Astrocyte (in vitro differentiated cells and primary cell): ENCODE results near the gene ZFP3. TPM values are rescaled to one million over a fixed set of nuclear protein-coding genes. Genes with fewer than 3 reads are reported as not detected.
"Not testable (repeated sequence)": the region's sequence is repeated elsewhere in the genome, so short reads cannot be mapped to it uniquely, and the experiment has no call there.

ENCODE experiments used
- DNase-seq: peaks from one replicate; pipeline ENCODE4 v3.0.0-alpha.2; 2010; ENCODE audit warnings: low read depth
- FAIRE-seq: peaks from 2 replicates; lab custom pipeline; 2011; peaks lifted over from hg19 to GRCh38; lab: Jason Lieb, UNC
- H2AFZ ChIP-seq: 2 replicates; pipeline ENCODE4 v1.6.0; 2012; ENCODE audit warnings: low read depth, low read length, inconsistent platforms
- H3K27ac ChIP-seq: 2 replicates; pipeline ENCODE4 v1.5.1; 2011; ENCODE audit warnings: low read depth, low read length, inconsistent platforms
- H3K27me3 ChIP-seq: 2 replicates; pipeline ENCODE4 v1.6.0; 2011; ENCODE audit warnings: low read length, inconsistent platforms; ENCODE audit not compliant: insufficient read depth
- H3K36me3 ChIP-seq: 2 replicates; pipeline ENCODE4 v1.5.1; 2011; ENCODE audit warnings: low read length, inconsistent platforms; ENCODE audit not compliant: insufficient read depth
- H3K4me1 ChIP-seq: 2 replicates; pipeline ENCODE4 v1.5.1; 2011; ENCODE audit warnings: low read length, inconsistent platforms; ENCODE audit not compliant: insufficient read depth
- H3K4me2 ChIP-seq: 2 replicates; pipeline ENCODE4 v1.6.0; 2012; ENCODE audit warnings: low read length, inconsistent platforms
- H3K4me3 ChIP-seq: 2 replicates; pipeline ENCODE4 v1.5.1; 2011; ENCODE audit warnings: low read depth, mild to moderate bottlenecking, low read length, inconsistent platforms; ENCODE audit not compliant: insufficient read depth
- H3K79me2 ChIP-seq: 2 replicates; pipeline ENCODE4 v1.6.0; 2012; ENCODE audit warnings: mild to moderate bottlenecking, low read length, inconsistent platforms; ENCODE audit not compliant: insufficient read depth
- H3K9ac ChIP-seq: 2 replicates; pipeline ENCODE4 v1.6.0; 2012; ENCODE audit warnings: mild to moderate bottlenecking, low read length, inconsistent platforms
- H3K9me3 ChIP-seq: 2 replicates; pipeline ENCODE4 v1.5.1; 2012; ENCODE audit warnings: low read depth, mild to moderate bottlenecking, low read length, inconsistent platforms; ENCODE audit not compliant: insufficient read depth
- H4K20me1 ChIP-seq: 2 replicates; pipeline ENCODE4 v1.6.0; 2012; ENCODE audit warnings: low read length, inconsistent platforms; ENCODE audit not compliant: insufficient read depth
- H3K27ac Mint-ChIP-seq: one replicate; pipeline ENCODE4 v1.8.0; 2021; ENCODE audit warnings: mild to moderate bottlenecking, mixed read lengths; ENCODE audit not compliant: unreplicated experiment
- H3K27me3 Mint-ChIP-seq: one replicate; pipeline ENCODE4 v1.8.0; 2021; ENCODE audit warnings: low read depth, mixed read lengths; ENCODE audit not compliant: unreplicated experiment
- H3K36me3 Mint-ChIP-seq: one replicate; pipeline ENCODE4 v1.8.0; 2021; ENCODE audit warnings: low read depth, mixed read lengths; ENCODE audit not compliant: unreplicated experiment
- H3K4me1 Mint-ChIP-seq: one replicate; pipeline ENCODE4 v1.8.0; 2021; ENCODE audit warnings: low read depth, mixed read lengths; ENCODE audit not compliant: unreplicated experiment
- H3K4me3 Mint-ChIP-seq: one replicate; pipeline ENCODE4 v1.8.0; 2021; ENCODE audit warnings: mild to moderate bottlenecking, moderate library complexity, mixed read lengths; ENCODE audit not compliant: unreplicated experiment
- H3K9me3 Mint-ChIP-seq: one replicate; pipeline ENCODE4 v1.8.0; 2021; ENCODE audit warnings: mild to moderate bottlenecking, mixed read lengths; ENCODE audit not compliant: unreplicated experiment
- CTCF ChIP-seq: IDR thresholded peaks from 2 replicates; pipeline ENCODE4 v1.5.1; 2011; ENCODE audit warnings: low read depth, mild to moderate bottlenecking, inconsistent platforms, low read length, moderate library complexity; ENCODE audit not compliant: insufficient read depth
- EZH2 ChIP-seq: IDR thresholded peaks from 2 replicates; pipeline ENCODE4 v1.6.1; 2012; ENCODE audit warnings: mild to moderate bottlenecking, low read length, inconsistent platforms; ENCODE audit not compliant: insufficient read depth
- total RNA-seq: library from RNA; stranded (reverse); gene quantifications from 2 replicates; pipeline ENCODE4 v1.2.1, GENCODE V29; 2021

ZFP3 gene
- total RNA-seq, 1 donor from 2014 or later, result not detected

DNA sequence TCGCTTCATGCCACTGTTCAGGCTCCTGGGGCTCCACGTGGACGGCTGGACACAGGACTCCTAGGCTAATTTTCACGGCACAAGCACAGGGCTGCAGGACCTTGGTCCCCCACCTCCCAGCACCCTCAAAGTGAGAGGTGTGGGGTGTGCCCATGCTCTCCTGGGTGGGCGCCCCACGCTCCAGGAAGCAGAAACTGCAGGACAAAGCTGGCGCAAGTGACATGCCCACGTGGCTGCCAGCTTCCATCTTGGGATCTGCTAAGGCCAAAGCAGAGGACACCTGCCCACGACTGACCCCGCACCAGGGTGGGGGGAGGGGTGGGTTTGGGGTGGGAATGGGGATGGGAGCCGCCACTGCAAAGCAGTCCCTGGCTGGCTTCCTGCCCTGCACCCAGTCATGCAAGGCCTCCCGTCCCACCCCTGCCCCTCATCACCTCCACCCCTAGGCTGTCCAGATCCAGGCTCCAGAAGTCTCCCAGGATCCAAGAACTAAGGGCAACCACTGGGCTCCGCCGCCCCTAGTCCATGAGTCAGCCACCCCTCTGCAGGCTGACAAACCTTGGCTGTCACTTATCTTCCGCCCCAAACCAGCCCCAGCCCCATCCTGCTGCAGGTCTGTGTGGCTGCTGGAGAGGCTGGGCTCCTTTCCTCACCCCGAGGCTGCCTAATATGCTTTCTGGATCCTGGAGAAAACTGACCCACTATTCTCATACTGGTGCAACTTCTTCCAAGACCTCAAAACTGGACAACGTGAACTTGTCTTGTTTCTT lies 48.6 kb downstream of the ZFP3 start:
- DNase-seq (no peak), FAIRE-seq (no peak)
- Histone ChIP-seq H3K9ac (no peak overlapping the region), H3K9me3 (no peaks in the 10 kb centered on the region), H4K20me1 (no peaks in the 10 kb centered on the region), H3K27ac (no peak overlapping the region), H3K4me3 (no peak overlapping the region), H2AFZ (no peak overlapping the region), H3K79me2 (no peaks in the 10 kb centered on the region), H3K27me3 (peaks cover 11% of the 10 kb centered on the region), H3K4me2 (no peak overlapping the region), H3K36me3 (no peaks in the 10 kb centered on the region), H3K4me1 (peaks cover 4% of the 10 kb centered on the region)
- Mint-ChIP-seq H3K27me3 (peaks cover 28% of the 10 kb centered on the region), H3K27ac (no peak overlapping the region), H3K4me1 (no peaks in the 10 kb centered on the region), H3K4me3 (no peak overlapping the region), H3K36me3 (peaks cover 4% of the 10 kb centered on the region), H3K9me3 (peaks cover 10% of the 10 kb centered on the region)
- no peak for TF ChIP-seq EZH2
- no peak for TF ChIP-seq CTCF

DNA sequence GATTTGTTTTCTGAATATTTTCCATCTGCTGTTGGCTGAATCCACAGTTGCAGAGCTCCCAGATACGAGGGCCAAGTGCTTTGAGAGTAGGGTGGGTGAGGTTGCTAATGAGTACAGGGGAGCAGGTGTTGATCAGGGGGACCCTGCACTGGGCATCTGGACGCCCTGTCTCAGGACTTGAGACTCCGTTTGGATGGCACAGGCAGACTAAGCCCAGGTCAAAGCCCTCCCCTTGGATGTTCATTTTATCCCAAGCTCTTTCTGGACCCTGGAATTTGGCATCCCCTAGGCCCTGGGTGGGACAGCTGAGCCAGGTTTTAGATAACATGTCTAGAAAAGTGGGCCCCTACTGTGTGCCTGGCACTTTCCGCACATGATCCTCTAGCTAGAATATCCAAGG lies 49.6 kb downstream of the ZFP3 start:
- FAIRE-seq, result no peak
- no peaks in the 10 kb centered on the region for H3K4me1 Mint-ChIP-seq
- Histone ChIP-seq H3K4me1 (no peaks in the 10 kb centered on the region), H3K27ac (no peak overlapping the region), H3K36me3 (no peaks in the 10 kb centered on the region), H3K4me2 (no peak overlapping the region), H4K20me1 (no peaks in the 10 kb centered on the region), H3K27me3 (peaks cover 7% of the 10 kb centered on the region), H3K9ac (no peak overlapping the region), H3K9me3 (no peaks in the 10 kb centered on the region), H2AFZ (no peak overlapping the region), H3K79me2 (no peaks in the 10 kb centered on the region), H3K4me3 (no peak overlapping the region)
- H3K27ac Mint-ChIP-seq, result no peak overlapping the region
- peaks cover 7% of the 10 kb centered on the region for H3K9me3 Mint-ChIP-seq
- no peak for TF ChIP-seq CTCF
- H3K36me3 Mint-ChIP-seq, result peaks cover 2% of the 10 kb centered on the region
- no peak overlapping the region for H3K4me3 Mint-ChIP-seq
- H3K27me3 Mint-ChIP-seq, result peaks cover 24% of the 10 kb centered on the region
- DNase-seq, result no peak

DNA sequence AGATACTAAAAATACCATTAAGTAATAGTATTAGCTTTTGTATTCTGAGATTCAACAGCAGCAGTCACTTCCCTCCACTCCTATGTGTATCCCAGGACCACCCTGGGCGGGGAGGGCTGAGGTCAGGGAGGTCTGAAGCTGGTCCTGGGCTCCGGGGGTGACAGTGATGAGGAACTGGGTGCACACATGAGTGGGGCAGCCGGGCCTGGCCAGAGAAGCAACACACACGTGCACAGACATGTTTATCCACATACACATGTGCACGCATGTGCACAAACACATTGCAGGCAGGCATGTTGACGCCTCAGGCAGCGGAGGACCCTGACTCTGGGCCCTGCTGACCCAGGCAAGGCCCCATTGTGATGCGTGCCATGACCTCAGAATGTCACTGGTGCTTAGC lies 50.1 kb downstream of the ZFP3 start:
- FAIRE-seq, DNase-seq, H3K9me3 Mint-ChIP-seq: not testable (repeated sequence)

More for the DNA sequence above, 50.1 kb downstream of the ZFP3 start:
- H3K4me2 ChIP-seq, H3K4me1 Mint-ChIP-seq, H3K27ac Mint-ChIP-seq, H4K20me1 ChIP-seq, H3K27me3 ChIP-seq, H2AFZ ChIP-seq, H3K9me3 ChIP-seq, H3K36me3 ChIP-seq, H3K79me2 ChIP-seq, H3K4me3 ChIP-seq, H3K4me1 ChIP-seq, H3K36me3 Mint-ChIP-seq, H3K4me3 Mint-ChIP-seq, H3K9ac ChIP-seq, H3K27ac ChIP-seq: not testable (repeated sequence)
- H3K27me3 Mint-ChIP-seq, result peaks cover 24% of the 10 kb centered on the region
